ENCODE results near the gene BBX.

The BBX gene

DNA sequence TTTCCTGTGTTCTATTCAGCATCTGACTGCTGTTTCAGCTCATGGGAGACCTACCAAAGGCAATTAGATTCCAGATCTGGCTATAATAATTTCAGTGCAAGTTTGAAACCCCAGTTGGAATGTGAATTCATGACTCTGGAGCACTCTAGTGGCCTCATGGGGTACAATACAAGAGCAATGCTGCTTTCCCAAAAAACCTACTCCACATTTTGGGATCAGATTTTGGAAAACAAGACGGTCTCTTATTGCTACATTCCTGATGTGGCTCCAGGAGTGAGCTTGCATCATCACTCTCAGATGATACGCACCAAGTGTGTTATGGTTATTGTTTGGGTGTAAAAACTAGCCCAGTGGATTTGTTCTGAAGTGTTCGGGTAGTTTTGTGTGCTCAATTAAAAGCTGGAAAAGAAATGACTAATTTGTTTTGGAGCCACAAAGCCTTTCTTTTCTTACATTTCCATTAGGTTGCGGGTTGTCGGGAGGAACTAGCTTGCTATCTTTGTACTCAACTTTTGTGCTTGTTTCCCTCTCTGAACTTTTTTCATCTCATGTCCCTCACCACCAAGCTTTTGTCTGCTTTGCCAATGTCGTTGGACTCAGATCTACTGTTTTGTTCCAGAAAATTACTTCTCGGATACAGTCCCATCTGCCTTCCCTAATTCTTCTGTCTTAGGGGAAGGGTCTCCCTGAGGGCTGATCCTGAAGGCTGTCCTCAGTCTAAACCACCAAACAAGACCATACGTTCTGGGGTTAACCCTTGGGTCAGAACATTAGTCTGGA lies 272.1 kb downstream of the BBX start:
- no peak overlapping the region for H3K4me3 Mint-ChIP-seq
- DNase-seq (no peak), ATAC-seq (no peak)
- H3K4me1 Mint-ChIP-seq, result peaks cover 12% of the 10 kb centered on the region
- no peaks in the 10 kb centered on the region for H3K27me3 Mint-ChIP-seq
- H3K9me3 Mint-ChIP-seq, result no peaks in the 10 kb centered on the region
- no peak overlapping the region for H3K27ac Mint-ChIP-seq

DNA sequence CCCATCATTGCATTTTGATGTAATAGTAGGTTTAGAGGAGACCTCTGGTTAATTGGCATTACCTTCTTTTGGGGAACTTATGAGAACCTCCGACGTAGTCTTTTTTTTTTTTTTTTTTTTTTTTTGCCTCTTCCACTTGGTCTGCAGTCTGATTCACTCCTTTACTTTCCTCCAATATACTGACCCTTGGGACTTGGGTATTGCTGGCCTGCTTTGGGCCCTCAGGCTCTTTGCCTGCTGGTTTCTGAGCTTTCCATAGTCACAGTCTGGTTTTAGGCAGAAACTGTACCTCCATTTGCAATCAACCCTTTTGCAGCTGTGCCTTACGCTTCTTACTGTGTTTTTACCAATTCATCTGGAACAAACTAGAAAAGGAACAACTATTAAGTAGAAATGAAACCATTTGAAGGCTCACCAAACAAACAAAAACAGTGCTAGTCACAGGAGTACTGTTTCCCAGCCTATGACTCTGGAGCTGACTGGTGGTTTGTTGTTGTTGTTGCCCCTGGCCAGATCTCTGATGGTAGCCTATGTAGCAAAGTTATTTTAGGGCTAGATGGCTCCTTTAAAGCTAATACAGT lies 272.8 kb downstream of the BBX start:
- DNase-seq, result no peak
- Mint-ChIP-seq H3K27ac (no peak overlapping the region), H3K27me3 (no peaks in the 10 kb centered on the region), H3K4me3 (no peak overlapping the region), H3K4me1 (peaks cover 12% of the 10 kb centered on the region), H3K9me3 (no peaks in the 10 kb centered on the region)
- no peak for ATAC-seq

DNA sequence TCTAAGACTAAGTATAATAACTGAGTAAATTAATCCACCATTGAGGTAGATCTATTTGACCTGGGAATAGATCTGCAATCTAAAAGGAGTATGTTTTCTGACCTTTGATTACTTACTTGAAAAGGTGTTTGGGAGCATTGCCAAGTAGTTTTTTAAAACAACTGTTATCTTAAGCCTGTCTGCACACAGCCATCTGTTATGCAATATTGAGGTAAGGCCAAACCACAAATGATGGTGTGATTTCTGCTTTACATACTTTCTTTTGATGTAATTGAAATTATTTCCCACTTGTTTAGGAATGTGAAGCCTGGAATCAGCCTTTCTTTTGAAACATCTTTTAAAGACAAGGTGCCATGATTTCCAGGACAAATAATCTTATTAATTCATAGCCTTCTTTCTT lies 274.0 kb downstream of the BBX start:
- no peaks in the 10 kb centered on the region for H3K27me3 Mint-ChIP-seq
- no peak overlapping the region for H3K27ac Mint-ChIP-seq
- no peak overlapping the region for H3K4me3 Mint-ChIP-seq
- ATAC-seq (no peak), DNase-seq (no peak)
- peaks cover 12% of the 10 kb centered on the region for H3K4me1 Mint-ChIP-seq
- H3K9me3 Mint-ChIP-seq, result no peaks in the 10 kb centered on the region

DNA sequence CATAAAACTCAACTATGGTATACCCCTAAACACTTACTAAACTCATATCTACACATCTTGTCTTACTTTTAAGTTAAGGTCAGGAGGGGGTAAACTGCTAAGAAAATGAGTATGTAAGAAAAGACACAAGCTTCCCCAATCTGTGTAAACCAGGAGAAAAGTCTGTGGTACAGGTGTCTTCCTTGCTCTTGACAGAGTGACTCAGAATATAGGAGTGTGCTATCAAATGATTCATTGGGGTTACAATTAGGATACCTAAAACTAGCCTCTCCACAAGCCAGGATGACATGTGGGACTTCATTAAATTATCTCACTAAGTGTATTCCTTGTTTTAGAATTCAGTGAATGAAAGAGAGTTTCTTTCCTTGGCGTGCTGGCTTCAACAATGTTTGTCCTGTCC lies 274.8 kb downstream of the BBX start:
- DNase-seq (no peak), ATAC-seq (no peak)
- Mint-ChIP-seq H3K4me3 (no peak overlapping the region), H3K9me3 (no peaks in the 10 kb centered on the region), H3K27ac (no peak overlapping the region), H3K27me3 (no peaks in the 10 kb centered on the region), H3K4me1 (peaks cover 12% of the 10 kb centered on the region)

DNA sequence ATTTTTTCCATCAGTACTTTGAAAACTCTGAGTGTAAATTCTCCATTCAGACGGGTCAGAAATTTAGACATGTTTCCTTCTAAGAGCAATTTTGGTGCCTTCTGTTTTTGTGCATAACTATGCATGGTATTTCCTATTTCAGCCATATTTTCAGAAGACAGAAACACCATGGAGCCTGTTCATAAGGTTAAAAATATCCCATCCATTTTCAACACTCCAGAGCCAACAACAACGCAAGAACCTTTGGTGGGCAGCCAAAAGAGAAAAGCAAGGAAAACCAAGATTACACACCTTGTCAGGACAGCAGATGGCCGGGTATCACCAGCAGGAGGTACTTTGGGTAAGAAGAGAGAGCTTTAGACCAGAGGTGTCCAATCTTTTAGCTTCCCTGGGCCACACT lies 275.6 kb downstream of the BBX start:
- H3K9me3 Mint-ChIP-seq, result no peaks in the 10 kb centered on the region
- no peaks in the 10 kb centered on the region for H3K27me3 Mint-ChIP-seq
- peak overlapping the region in 1 of 2 donors; percentile 67 for H3K27ac Mint-ChIP-seq
- no peak for ATAC-seq
- peaks cover 12% of the 10 kb centered on the region for H3K4me1 Mint-ChIP-seq
- no peak for DNase-seq
- no peak overlapping the region for H3K4me3 Mint-ChIP-seq

DNA sequence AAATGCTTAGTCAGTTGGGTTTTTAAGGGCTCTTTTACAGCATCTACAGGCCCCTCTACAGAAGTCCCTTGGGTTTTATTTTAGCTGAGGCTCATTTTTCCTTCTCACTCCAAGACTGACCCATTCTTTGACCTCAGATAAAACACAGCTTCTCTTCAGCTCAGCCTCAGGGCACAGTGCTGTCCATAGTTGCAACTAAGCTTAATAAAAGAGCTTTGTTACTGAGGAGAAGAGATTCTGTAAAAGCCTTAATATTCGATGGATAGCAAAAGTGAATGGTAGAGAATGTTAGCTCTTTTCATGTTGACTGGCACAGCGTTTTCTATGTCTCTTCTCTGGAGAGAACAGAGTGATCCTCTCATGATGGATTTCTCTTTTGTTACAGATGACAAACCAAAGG lies 277.9 kb downstream of the BBX start:
- H3K4me3 Mint-ChIP-seq, result no peak overlapping the region
- DNase-seq, result no peak
- no peaks in the 10 kb centered on the region for H3K9me3 Mint-ChIP-seq
- H3K27ac Mint-ChIP-seq, result no peak overlapping the region
- peaks cover 8% of the 10 kb centered on the region for H3K4me1 Mint-ChIP-seq
- no peaks in the 10 kb centered on the region for H3K27me3 Mint-ChIP-seq
- no peak for ATAC-seq

DNA sequence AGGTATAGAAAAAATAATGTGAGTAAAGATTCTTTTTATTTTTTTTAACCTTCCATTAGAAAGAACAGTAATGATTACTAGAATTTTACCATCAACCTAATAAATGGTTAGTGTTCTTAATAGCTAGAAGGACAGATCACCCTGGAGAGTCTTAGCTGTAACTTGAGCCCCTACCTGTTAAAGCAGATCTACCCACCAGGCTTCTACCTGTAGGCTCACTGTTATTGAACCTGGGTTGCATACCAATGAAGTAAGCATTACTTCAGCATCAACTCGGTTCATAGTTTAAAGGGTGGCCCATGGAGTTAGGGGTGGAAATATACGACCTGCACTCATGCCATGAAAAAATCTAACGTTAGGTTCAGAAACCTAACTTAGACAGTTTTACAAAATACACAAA lies 280.4 kb downstream of the BBX start:
- no peaks in the 10 kb centered on the region for H3K9me3 Mint-ChIP-seq
- H3K4me1 Mint-ChIP-seq, result no peaks in the 10 kb centered on the region
- no peak overlapping the region for H3K4me3 Mint-ChIP-seq
- H3K27me3 Mint-ChIP-seq, result no peaks in the 10 kb centered on the region
- no peak for ATAC-seq
- H3K27ac Mint-ChIP-seq, result no peak overlapping the region
- no peak for DNase-seq

DNA sequence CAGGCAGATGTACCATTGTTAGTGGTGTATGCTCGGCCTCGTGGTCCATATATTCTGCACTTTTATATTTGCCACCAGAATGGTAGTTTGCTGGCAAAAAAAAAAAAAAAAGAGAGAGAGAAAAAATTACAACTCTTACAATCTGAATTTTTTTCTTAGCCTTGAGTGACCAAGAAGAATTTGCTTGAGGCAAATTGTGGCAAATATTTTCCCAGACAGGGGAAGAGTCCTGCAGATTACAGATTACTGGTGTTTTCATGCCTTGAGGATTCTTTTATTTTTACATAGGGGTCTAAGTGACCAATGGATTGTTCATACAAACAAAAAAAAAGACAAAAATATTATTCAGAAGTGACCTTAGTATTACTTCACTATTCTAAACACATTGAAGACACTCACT lies 283.3 kb downstream of the BBX start:
- ATAC-seq, result no peak
- no peaks in the 10 kb centered on the region for H3K27me3 Mint-ChIP-seq

DNA sequence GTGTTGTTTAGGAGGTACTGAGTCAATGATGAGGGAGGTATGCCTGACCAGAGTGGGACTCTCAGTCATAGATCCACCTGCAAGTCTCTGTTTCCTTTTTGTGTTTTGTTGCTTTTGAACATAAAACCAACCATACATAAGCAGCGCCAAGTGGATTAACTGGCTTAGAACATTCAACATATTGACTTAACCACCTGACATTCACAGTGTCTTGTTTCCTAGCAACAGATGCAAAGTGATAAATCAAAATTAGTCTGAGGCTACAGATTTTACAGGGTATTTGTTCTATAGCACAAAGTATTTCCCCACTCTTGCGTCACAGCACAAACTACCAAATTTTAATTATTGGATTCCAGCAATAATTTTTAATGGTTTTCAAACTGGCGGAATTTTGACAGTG lies 283.8 kb downstream of the BBX start:
- no peak for ATAC-seq
- Mint-ChIP-seq H3K4me3 (no peak overlapping the region), H3K27ac (no peak overlapping the region)

More for the DNA sequence above, 283.3 kb downstream of the BBX start:
- no peak overlapping the region for H3K4me3 Mint-ChIP-seq
- H3K9me3 Mint-ChIP-seq, result no peaks in the 10 kb centered on the region
- H3K27ac Mint-ChIP-seq, result no peak overlapping the region
- peaks cover 10% of the 10 kb centered on the region for H3K4me1 Mint-ChIP-seq
- no peak for DNase-seq

DNA sequence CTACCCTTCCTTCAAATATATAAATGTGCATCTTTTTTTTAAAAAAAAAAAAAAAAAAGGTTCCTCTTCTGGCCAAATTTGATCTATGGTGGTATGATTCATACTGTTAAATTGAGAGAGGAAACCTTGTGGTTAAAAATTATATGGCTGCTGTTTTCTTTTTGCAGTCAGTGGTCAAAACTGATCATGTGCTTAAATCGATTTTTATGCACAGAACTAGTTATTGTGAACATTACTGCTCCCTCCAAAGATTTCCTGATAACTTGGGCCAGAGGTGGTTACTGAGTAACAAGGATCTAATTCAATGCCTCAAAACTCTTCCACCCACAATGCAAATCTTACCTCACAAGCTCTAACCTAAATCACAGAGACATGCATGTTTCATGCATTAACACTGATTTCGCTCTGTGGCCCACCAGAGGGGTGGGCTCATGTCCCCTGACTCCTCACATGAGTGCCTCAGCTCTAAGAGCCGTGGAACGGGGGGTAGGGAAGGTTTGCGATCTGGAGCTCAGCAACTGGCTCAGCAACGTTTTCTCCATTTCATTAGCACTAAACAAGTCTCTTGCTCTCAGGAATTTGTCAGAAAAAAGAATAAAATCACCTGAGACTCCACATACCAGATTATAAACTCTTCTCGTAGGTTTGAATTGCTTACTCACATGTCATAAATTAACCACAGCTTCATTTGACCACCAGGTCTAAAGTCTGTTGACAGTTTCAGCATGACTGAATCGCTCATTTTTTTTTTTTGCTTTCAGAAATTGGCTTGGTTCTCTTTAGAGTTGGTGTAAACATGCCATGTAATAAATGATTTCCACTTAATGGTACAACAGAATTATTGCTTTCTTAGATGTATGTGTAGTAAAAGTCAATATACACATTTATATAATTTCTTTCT lies 287.7 kb downstream of the BBX start:
- Mint-ChIP-seq H3K4me1 (peaks cover 10% of the 10 kb centered on the region), H3K27ac (peak overlapping the region in 1 of 2 donors; percentile 87), H3K27me3 (no peaks in the 10 kb centered on the region), H3K4me3 (peak overlapping the region in 1 of 2 donors; percentile 24), H3K9me3 (no peaks in the 10 kb centered on the region)
- ATAC-seq, result peak; percentile 57
- no peak for DNase-seq

More for the DNA sequence above, 283.8 kb downstream of the BBX start:
- Mint-ChIP-seq H3K9me3 (no peaks in the 10 kb centered on the region), H3K4me1 (peaks cover 10% of the 10 kb centered on the region), H3K27me3 (no peaks in the 10 kb centered on the region)
- no peak for DNase-seq

DNA sequence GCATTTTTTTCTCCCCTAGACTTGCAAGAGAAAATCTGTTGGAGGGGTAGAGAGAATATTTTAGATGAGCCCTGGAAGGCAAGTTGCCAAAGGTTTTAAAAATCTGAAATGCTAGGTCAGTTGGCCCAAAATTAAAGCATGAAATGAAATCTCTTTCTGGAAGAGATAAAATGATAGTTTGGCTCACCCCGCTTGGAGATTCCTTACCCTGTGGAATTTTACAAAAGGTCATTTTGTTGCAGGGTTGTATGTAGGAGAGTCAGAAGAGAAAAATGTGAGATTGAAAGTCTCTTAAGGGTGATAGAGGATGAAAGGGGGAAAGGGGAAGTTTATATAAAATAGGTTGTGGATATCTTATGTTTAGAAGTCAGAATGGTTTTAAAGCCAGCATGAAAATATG lies 290.3 kb downstream of the BBX start:
- ATAC-seq (no peak), DNase-seq (no peak)
- Mint-ChIP-seq H3K27me3 (no peaks in the 10 kb centered on the region), H3K9me3 (no peaks in the 10 kb centered on the region), H3K4me3 (no peak overlapping the region), H3K27ac (no peak overlapping the region), H3K4me1 (peaks cover 10% of the 10 kb centered on the region)

DNA sequence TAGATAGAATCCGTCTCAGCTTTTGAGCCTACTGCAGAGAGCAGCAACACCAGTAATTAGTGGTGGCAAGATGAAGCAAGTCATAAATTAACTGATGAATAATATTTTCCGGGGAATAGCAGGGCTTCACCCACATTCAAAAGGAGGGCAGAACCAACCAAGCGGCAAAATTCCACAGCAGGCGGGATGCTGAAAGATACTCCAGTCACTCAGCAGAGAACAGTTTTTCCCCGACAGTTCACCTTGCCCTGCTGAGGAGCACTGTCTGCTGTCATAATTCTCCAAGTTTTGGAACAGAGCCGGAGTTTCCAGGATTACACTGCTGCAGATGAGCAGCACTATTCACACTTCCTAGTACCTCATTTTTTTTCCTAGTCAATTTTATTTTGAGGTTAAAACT lies 293.3 kb downstream of the BBX start:
- Mint-ChIP-seq H3K9me3 (no peaks in the 10 kb centered on the region), H3K27me3 (peaks cover 2% of the 10 kb centered on the region), H3K4me1 (no peaks in the 10 kb centered on the region), H3K27ac (peak overlapping the region in 1 of 2 donors; percentile 57), H3K4me3 (no peak overlapping the region)
- ATAC-seq (no peak), DNase-seq (no peak)

DNA sequence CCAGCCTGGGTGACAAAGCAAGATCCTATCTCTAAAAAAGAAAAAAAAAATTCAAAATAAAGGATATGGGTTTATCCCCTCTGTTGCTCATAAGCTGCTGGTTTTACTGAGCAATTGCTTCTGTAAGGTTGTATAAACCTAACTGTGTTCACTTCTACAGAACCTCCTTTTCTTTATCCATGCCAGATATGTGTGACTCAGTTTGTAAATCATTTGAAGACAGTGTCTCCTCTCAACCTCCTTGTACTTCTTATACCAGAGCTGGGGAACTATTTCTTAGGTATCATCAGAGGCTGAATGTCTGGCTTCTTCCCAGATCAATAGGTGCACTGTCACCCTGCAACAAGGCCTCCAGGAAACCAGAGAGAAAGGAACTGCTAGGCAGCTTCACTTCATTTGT lies 294.3 kb downstream of the BBX start:
- Mint-ChIP-seq H3K4me3 (no peak overlapping the region), H3K4me1 (no peaks in the 10 kb centered on the region), H3K27me3 (peaks cover 12% of the 10 kb centered on the region), H3K9me3 (no peaks in the 10 kb centered on the region), H3K27ac (peak overlapping the region in 1 of 2 donors; percentile 80)
- ATAC-seq, result no peak
- DNase-seq, result no peak

DNA sequence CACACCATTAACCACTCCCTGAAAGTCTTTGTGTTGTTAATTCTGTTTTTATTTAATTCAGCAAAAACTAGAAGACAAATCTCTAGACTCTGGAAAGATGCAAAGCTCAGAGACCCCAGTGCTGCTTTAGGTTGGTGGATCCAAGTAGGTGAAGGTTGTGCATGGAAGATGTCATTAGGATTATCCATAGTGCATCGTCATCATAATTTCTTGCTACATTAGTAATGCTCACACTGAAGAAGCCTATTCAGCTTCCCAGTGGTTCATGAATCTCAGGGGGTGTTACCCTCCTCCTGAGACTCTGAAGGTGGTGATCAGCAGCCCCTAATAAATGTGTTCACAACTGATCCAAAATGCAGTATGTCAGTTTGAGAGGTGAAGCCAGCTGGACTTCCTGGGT lies 295.3 kb downstream of the BBX start:
- peaks cover 16% of the 10 kb centered on the region for H3K27me3 Mint-ChIP-seq

DNA sequence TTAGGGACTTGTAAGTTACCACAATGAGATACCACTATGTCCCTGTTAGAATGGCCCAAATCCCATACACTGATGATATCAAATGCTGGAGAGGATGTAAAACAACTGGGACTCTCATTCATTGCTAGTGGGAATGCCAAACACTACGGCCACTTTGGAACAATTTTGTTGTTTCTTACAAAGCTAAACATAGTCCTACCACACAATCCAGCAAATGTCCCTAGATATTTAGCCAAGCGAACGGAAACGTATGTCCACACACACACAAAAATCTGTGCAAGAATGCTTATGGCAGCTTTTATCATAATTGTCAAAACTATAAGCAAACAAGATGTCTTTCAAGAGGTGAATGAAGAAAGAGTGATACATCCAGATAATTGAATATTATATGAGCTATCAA lies 296.9 kb downstream of the BBX start:
- H3K9me3 Mint-ChIP-seq, result no peaks in the 10 kb centered on the region
- H3K27ac Mint-ChIP-seq, result no peak overlapping the region
- H3K4me3 Mint-ChIP-seq, result no peak overlapping the region
- no peaks in the 10 kb centered on the region for H3K4me1 Mint-ChIP-seq
- ATAC-seq (no peak), DNase-seq (no peak)
- H3K27me3 Mint-ChIP-seq, result peaks cover 19% of the 10 kb centered on the region

More for the DNA sequence above, 295.3 kb downstream of the BBX start:
- ATAC-seq (no peak), DNase-seq (no peak)
- Mint-ChIP-seq H3K27ac (no peak overlapping the region), H3K9me3 (no peaks in the 10 kb centered on the region), H3K4me3 (no peak overlapping the region), H3K4me1 (no peaks in the 10 kb centered on the region)

DNA sequence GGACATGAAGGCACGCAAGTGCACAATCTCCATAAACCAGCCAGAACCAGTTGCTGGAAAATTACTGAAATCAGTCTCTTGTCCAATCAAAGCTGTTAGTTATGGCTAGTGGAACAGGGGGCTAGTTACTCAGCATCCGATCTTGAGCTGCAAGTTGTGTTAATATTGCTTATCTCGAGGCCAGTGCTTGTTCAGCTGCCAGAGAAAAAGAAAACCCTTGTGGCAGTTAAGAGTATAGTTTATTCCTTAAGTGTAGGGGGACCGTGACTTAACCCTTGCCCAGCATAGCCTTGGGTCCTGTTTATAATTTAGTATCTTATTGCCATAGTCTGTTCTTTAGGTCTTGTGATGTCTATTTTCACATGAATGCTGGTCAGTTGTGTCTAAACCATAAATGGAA lies 299.5 kb downstream of the BBX start:
- ATAC-seq (no peak), DNase-seq (no peak)
- H3K27me3 Mint-ChIP-seq, result peaks cover 19% of the 10 kb centered on the region
- H3K27ac Mint-ChIP-seq, result no peak overlapping the region
- H3K9me3 Mint-ChIP-seq, result no peaks in the 10 kb centered on the region
- no peak overlapping the region for H3K4me3 Mint-ChIP-seq
- H3K4me1 Mint-ChIP-seq, result no peaks in the 10 kb centered on the region
